Measurements from ENCODE around the gene SHC3. TPM values are rescaled to one million over a fixed set of nuclear protein-coding genes. Genes with fewer than 3 reads are reported as not detected.

SHC3 gene
- 1 to 10 TPM; 5.7 to 6.9 TPM for total RNA-seq

- TF ChIP-seq POLR2A (IDR thresholded peaks at IDR 0.05) (peak in 1 of 3 donors; percentile 29), CTCF (IDR thresholded peaks at IDR 0.05) (no peak)
- H3K27ac ChIP-seq = peak within 1 kb of the TSS; percentile 85 to 95 (median 90)
- H3K4me3 ChIP-seq = peak within 1 kb of the TSS; percentile 10 to 24
- peaks cover 25% of the 10 kb centered on the region for H3K4me1 ChIP-seq
- H3K27me3 ChIP-seq = no peaks in the 10 kb centered on the region
- ATAC-seq (no peak), DNase-seq (peak in 2 of 4 donors; percentile 30 to 35)
- WGBS, 2 donors = 2 to 37% methylated on average over 3 to 85 of the region's 96 CpGs
- H3K36me3 ChIP-seq (replicated peaks in 1 of 2; ENCODE audit: insufficient read depth in 1 of 2, low read depth in 2 of 2) = no peaks in the 10 kb centered on the region
- intact Hi-C loops (cut with DNase I) = no loop called here
- no peaks in the 10 kb centered on the region for H3K9me3 ChIP-seq
Measured at GRCh38 chr9:89177944-89178829, at the start of gene SHC3. Gene SHC3, minus strand, starts transcription at chr9:89178818. Its CDS starts 358 bp downstream, at chr9:89178460.

DNA sequence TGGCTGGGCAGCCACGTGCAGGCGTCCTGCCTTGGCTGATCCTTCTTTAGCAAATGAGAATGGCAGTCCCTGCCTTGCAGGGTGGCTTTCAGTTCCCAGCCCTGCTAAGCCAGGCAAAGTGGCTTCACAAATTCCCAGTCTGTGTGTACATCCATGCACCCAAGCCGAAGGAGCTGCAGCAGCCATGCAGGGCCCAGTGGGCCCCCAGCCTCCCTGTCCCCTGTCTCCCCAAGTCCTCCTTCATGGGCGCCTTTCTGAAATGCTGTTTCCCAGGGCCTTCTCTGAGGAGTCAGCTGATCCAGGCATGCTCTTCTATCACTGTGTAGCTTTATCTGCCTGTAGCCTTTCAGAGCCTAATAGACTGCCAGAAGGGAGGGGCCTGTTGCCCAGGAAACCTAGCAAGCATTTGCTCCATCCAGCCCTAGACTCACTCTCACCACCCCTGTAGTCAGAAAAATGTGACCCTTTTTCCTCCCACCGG is 47.4 kb upstream of the SHC3 start:
- H3K36me3 ChIP-seq (replicated peaks in 1 of 2; ENCODE audit: insufficient read depth in 1 of 2, low read depth in 2 of 2) = no peaks in the 10 kb centered on the region
- TF ChIP-seq POLR2A (IDR thresholded peaks at IDR 0.05) (no peak), CTCF (IDR thresholded peaks at IDR 0.05) (no peak)
- no peak overlapping the region for H3K4me3 ChIP-seq
- ATAC-seq (no peak), DNase-seq (no peak)
- no peak overlapping the region for H3K27ac ChIP-seq
- 53 to 68% methylated on average over 4 to 5 of the region's 5 CpGs for WGBS, 2 donors
- H3K27me3 ChIP-seq = no peaks in the 10 kb centered on the region
- intact Hi-C loops (cut with DNase I) = no loop called here
- no peaks in the 10 kb centered on the region for H3K4me1 ChIP-seq
- H3K9me3 ChIP-seq = no peaks in the 10 kb centered on the region

DNA sequence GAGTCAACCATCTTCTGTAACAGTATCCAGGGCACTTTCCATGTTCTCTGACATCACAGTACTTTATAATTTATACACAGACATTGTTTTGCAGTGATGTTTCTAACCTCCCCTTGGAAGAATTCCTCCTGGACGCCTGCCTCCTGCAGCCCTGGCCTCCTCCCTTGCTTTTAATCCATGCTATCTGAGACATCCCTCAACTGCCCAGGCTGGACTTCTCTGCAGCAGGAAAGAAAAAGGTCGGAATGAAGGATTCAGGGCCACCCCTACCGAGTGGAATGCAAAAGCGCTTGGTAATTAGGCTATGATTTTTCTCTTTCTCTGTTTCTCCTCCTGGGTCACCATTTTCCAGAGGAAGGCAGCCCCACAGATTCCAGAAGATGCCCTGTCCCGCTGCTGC is 47.0 kb upstream of the SHC3 start:
- ATAC-seq = no peak
- TF ChIP-seq POLR2A (IDR thresholded peaks at IDR 0.05) = no peak
- no peak for TF ChIP-seq CTCF (IDR thresholded peaks at IDR 0.05)

GRCh38 chr9:89225036-89225435 is 46.4 kb upstream of the SHC3 start:
- no peak overlapping the region for H3K27ac ChIP-seq

More for the DNA sequence above, 47.0 kb upstream of the SHC3 start:
- no peaks in the 10 kb centered on the region for H3K27me3 ChIP-seq
- WGBS, 2 donors = 75 to 88% methylated on average over 4 to 5 of the region's 5 CpGs
- no peaks in the 10 kb centered on the region for H3K9me3 ChIP-seq
- H3K4me3 ChIP-seq = no peak overlapping the region
- intact Hi-C loops (cut with DNase I) = no loop called here
- H3K27ac ChIP-seq = no peak overlapping the region
- no peaks in the 10 kb centered on the region for H3K4me1 ChIP-seq
- no peak for DNase-seq
- no peaks in the 10 kb centered on the region for H3K36me3 ChIP-seq (replicated peaks in 1 of 2; ENCODE audit: insufficient read depth in 1 of 2, low read depth in 2 of 2)

More at GRCh38 chr9:89225036-89225435, 46.4 kb upstream of the SHC3 start:
- intact Hi-C loops (cut with DNase I) = no loop called here
- H3K27me3 ChIP-seq = no peaks in the 10 kb centered on the region
- H3K9me3 ChIP-seq = no peaks in the 10 kb centered on the region
- TF ChIP-seq CTCF (IDR thresholded peaks at IDR 0.05) = no peak
- TF ChIP-seq POLR2A (IDR thresholded peaks at IDR 0.05) = no peak
- no peaks in the 10 kb centered on the region for H3K4me1 ChIP-seq
- no peak overlapping the region for H3K4me3 ChIP-seq
- no peak for DNase-seq
- no peaks in the 10 kb centered on the region for H3K36me3 ChIP-seq (replicated peaks in 1 of 2; ENCODE audit: insufficient read depth in 1 of 2, low read depth in 2 of 2)
- WGBS, 2 donors = 69 to 78% methylated on average over 4 of the region's 4 CpGs
- ATAC-seq = no peak

All from body of pancreas (tissue), 4 donors.